Stimulated activated CD8-positive, alpha-beta memory T cell treated with anti-CD3 and anti-CD28 coated beads, Interleukin-2, amount 100 ng/mL, for 48 hours (primary cell): ENCODE results near the gene USP17L27.
"Not testable (repeated sequence)": the region's sequence is repeated elsewhere in the genome, so short reads cannot be mapped to it uniquely, and the experiment has no call there.

ENCODE experiments used
- DNase-seq, 2 donors: peaks; one replicate each; pipeline ENCODE4 v3.0.0-alpha.2; 2020; ENCODE audit warnings: low read depth in 2 of 2

USP17L27 gene, protein sequence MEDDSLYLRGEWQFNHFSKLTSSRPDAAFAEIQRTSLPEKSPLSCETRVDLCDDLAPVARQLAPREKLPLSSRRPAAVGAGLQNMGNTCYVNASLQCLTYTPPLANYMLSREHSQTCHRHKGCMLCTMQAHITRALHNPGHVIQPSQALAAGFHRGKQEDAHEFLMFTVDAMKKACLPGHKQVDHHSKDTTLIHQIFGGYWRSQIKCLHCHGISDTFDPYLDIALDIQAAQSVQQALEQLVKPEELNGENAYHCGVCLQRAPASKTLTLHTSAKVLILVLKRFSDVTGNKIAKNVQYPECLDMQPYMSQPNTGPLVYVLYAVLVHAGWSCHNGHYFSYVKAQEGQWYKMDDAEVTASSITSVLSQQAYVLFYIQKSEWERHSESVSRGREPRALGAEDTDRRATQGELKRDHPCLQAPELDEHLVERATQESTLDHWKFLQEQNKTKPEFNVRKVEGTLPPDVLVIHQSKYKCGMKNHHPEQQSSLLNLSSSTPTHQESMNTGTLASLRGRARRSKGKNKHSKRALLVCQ

DNA sequence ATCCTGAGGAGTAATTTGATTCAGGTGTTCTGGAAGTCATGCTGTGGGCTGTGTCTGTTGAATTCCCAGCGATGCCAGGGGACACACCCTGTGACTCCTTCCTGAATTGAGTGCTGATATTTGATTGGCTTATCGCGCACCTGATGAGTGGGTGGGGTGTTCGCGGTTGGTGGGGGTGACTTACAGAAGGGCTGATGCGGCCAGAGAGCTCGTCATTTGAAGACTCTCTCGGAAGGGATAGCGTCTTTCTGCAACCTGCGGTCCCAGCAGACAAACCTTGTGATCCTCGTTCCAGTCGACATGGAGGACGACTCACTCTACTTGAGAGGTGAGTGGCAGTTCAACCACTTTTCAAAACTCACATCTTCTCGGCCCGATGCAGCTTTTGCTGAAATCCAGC is at the start of gene USP17L27:
USP17L27 (plus strand) TSS at position 301 of the 400 bp plus-strand sequence; CDS start at position 301, 0 bp downstream.
- DNase-seq = not testable (repeated sequence)

DNA sequence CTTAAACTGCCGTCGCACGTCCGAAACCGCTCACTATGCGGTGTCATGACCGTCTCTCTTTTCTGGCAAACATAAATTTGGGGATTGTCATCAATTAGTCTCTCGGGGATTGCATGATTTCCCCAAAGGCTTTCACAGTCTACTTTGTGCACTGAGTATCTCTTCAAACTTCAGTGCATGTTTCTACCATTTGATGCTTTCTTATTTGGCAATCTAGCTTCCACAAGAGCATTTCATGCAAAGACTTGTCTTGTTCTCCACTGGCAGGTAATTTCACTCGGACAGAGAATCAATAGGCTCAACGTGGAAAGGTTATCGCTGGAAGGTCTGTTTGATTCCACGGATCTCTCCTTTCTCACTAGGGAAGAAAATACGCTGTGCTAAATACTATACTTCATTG is 19.8 kb upstream of the USP17L27 start:
- not testable (repeated sequence) for DNase-seq

DNA sequence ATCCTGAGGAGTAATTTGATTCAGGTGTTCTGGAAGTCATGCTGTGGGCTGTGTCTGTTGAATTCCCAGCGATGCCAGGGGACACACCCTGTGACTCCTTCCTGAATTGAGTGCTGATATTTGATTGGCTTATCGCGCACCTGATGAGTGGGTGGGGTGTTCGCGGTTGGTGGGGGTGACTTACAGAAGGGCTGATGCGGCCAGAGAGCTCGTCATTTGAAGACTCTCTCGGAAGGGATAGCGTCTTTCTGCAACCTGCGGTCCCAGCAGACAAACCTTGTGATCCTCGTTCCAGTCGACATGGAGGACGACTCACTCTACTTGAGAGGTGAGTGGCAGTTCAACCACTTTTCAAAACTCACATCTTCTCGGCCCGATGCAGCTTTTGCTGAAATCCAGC is 19.1 kb upstream of the USP17L27 start, which contains the start of gene USP17L24:
USP17L24 (plus strand) TSS at position 301 of the 400 bp plus-strand sequence; CDS start at position 301, 0 bp downstream.
- not testable (repeated sequence) for DNase-seq

DNA sequence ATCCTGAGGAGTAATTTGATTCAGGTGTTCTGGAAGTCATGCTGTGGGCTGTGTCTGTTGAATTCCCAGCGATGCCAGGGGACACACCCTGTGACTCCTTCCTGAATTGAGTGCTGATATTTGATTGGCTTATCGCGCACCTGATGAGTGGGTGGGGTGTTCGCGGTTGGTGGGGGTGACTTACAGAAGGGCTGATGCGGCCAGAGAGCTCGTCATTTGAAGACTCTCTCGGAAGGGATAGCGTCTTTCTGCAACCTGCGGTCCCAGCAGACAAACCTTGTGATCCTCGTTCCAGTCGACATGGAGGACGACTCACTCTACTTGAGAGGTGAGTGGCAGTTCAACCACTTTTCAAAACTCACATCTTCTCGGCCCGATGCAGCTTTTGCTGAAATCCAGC is 14.3 kb upstream of the USP17L27 start, which contains the start of gene USP17L25:
USP17L25 (plus strand) TSS at position 301 of the 400 bp plus-strand sequence; CDS start at position 301, 0 bp downstream.
- not testable (repeated sequence) for DNase-seq

DNA sequence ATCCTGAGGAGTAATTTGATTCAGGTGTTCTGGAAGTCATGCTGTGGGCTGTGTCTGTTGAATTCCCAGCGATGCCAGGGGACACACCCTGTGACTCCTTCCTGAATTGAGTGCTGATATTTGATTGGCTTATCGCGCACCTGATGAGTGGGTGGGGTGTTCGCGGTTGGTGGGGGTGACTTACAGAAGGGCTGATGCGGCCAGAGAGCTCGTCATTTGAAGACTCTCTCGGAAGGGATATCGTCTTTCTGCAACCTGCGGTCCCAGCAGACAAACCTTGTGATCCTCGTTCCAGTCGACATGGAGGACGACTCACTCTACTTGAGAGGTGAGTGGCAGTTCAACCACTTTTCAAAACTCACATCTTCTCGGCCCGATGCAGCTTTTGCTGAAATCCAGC is 9.6 kb upstream of the USP17L27 start, which contains the start of gene USP17L26:
USP17L26 (plus strand) TSS at position 301 of the 400 bp plus-strand sequence; CDS start at position 301, 0 bp downstream.
- DNase-seq = not testable (repeated sequence)

DNA sequence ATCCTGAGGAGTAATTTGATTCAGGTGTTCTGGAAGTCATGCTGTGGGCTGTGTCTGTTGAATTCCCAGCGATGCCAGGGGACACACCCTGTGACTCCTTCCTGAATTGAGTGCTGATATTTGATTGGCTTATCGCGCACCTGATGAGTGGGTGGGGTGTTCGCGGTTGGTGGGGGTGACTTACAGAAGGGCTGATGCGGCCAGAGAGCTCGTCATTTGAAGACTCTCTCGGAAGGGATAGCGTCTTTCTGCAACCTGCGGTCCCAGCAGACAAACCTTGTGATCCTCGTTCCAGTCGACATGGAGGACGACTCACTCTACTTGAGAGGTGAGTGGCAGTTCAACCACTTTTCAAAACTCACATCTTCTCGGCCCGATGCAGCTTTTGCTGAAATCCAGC is 4.8 kb upstream of the USP17L27 start, which contains the start of gene USP17L5:
USP17L5 (plus strand) TSS at position 301 of the 400 bp plus-strand sequence; CDS start at position 301, 0 bp downstream.
- not testable (repeated sequence) for DNase-seq

DNA sequence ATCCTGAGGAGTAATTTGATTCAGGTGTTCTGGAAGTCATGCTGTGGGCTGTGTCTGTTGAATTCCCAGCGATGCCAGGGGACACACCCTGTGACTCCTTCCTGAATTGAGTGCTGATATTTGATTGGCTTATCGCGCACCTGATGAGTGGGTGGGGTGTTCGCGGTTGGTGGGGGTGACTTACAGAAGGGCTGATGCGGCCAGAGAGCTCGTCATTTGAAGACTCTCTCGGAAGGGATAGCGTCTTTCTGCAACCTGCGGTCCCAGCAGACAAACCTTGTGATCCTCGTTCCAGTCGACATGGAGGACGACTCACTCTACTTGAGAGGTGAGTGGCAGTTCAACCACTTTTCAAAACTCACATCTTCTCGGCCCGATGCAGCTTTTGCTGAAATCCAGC is 4.6 kb downstream of the USP17L27 start, which contains the start of gene USP17L28:
USP17L28 (plus strand) TSS at position 301 of the 400 bp plus-strand sequence; CDS start at position 301, 0 bp downstream.
- not testable (repeated sequence) for DNase-seq

DNA sequence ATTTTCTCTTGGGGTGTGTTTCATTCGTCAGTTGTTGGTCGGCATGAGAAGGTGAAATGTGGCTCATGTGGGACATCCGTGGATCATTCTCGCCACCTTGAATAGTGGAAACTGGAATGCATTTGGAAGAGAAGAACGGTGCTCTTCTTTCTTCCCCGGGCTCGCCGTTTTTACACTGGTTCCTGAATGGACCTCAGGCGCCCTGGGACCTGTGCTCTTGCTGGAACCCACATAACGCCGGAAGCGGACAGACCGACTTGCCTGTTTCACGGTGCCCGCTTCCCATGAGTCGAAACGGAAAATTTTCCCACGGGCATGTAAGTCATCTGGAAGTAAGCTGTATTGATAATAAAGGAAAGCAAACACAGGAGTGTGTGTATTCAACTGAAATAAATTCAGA is 6.9 kb downstream of the USP17L27 start:
- DNase-seq = not testable (repeated sequence)

DNA sequence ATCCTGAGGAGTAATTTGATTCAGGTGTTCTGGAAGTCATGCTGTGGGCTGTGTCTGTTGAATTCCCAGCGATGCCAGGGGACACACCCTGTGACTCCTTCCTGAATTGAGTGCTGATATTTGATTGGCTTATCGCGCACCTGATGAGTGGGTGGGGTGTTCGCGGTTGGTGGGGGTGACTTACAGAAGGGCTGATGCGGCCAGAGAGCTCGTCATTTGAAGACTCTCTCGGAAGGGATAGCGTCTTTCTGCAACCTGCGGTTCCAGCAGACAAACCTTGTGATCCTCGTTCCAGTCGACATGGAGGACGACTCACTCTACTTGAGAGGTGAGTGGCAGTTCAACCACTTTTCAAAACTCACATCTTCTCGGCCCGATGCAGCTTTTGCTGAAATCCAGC is 9.4 kb downstream of the USP17L27 start, which contains the start of gene USP17L29:
USP17L29 (plus strand) TSS at position 301 of the 400 bp plus-strand sequence; CDS start at position 301, 0 bp downstream.
- not testable (repeated sequence) for DNase-seq

DNA sequence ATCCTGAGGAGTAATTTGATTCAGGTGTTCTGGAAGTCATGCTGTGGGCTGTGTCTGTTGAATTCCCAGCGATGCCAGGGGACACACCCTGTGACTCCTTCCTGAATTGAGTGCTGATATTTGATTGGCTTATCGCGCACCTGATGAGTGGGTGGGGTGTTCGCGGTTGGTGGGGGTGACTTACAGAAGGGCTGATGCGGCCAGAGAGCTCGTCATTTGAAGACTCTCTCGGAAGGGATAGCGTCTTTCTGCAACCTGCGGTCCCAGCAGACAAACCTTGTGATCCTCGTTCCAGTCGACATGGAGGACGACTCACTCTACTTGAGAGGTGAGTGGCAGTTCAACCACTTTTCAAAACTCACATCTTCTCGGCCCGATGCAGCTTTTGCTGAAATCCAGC is 18.9 kb downstream of the USP17L27 start, which contains the start of gene USP17L30:
USP17L30 (plus strand) TSS at position 301 of the 400 bp plus-strand sequence; CDS start at position 301, 0 bp downstream.
- not testable (repeated sequence) for DNase-seq

DNA sequence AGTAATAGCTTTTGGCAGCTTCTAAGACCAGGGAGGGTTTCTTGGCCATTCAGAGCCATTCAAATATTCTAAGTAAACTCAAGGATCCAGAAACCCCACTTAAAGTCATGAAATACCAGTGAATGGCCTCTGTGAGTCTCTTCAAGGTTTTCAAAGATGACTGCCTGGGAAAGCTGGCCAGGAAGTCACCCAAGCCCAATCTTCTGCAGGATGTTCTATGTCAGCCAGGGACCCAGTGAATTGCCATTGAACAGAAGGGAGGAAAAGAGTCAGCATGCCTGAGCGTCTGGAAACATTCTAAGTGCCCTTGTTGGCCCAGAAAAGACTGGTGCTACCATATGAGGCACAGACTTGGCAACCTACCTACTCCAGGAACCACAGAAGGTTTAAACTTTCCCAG is 35.9 kb downstream of the USP17L27 start:
- not testable (repeated sequence) for DNase-seq

DNA sequence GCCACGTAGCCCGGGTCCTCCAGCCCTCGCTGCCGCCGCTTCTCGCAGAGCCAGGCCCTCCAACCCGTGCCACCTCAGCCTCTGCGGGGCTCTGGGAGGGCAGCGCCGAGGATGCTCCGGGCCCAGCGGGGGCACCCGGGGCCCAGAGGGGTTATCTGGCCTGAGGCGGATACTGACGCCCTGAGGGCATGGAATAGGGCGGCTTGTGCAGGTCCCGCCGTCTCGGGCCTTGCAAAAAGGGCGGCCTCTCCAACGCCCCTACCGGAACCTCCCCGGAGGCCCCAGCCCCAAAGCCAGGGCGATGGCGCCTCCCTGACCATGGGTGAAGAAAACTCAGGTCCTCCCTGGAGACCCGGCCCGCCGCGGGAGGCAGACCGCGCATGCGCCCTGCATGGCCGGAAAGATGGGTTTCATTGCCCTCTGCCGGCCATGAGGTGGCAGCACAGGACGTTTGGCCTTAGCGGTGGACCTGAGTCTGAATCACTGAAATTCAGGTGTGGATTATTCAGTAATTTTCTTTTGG is 37.1 kb downstream of the USP17L27 start:
- peak in 1 of 2 donors; percentile 47 for DNase-seq

DNA sequence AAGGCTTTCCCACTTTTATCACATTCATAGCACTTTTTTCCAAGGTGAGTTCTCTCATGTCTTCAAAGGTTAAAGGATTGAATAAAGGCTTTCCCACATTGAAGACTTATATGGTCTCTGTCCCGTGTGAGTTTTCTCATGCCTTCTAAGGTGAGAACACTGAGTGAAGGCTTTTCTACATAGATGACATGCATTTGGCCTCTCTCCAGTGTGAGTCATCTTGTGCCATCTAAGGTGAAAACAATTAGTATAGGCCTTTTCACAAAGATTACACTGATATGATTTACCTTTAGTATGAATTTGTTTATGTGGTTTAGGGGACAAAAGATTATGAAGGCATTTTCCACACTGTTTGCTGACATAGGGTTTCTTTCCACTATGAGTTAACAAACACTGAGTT is 40.2 kb downstream of the USP17L27 start:
- no peak for DNase-seq

DNA sequence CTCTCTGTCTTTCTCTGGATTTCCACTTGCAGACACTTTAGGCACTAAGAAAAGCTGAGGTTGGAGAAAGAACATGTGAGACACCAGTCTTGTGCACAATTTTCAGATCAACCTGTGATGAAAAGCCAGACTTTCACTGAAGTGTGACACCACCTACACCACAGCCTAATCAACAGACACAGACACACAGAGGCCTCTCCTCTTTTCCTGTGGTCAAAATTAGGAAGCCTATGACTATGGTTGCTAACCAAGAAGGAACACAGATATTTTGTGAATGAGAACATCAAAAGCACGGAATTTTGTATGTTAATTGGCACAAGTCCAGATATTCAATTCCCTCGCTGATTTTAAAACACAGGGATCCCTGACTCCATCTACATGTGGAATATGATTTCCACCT is 45.1 kb downstream of the USP17L27 start:
- DNase-seq = not testable (repeated sequence)
